Caki2 (cell line): Measurements from ENCODE around the gene NCOR1. TPM values are rescaled to one million over a fixed set of nuclear protein-coding genes. Genes with fewer than 3 reads are reported as not detected.
A peak's percentile ranks its signal among the peaks of the same experiment; 100 is the strongest.
"Not testable (repeated sequence)": the region's sequence is repeated elsewhere in the genome, so short reads cannot be mapped to it uniquely, and the experiment has no call there.

Source experiments
- DNase-seq: peaks from one replicate; pipeline ENCODE4 v3.0.0-alpha.2; 2015; ENCODE audit warnings: low read depth
- in situ Hi-C: cut with HindIII; loops from 2 replicates; pipeline ENCODE4 v1.10.0; 2016; ENCODE audit warnings: low sequenced_read_pairs, low pct_unique_long_range_greater_than_20kb, mixed read lengths
- total RNA-seq: library from RNA; depleted of rRNA; stranded (reverse); fragments of >200 nt; shearing (Covaris generic); gene quantifications from 2 replicates; pipeline ENCODE4 v1.2.3, GENCODE V29; 2014; ENCODE audit warnings: low replicate concordance

Gene NCOR1
- total RNA-seq, 1 experiment from 2014 or later, result 164 TPM

DNA sequence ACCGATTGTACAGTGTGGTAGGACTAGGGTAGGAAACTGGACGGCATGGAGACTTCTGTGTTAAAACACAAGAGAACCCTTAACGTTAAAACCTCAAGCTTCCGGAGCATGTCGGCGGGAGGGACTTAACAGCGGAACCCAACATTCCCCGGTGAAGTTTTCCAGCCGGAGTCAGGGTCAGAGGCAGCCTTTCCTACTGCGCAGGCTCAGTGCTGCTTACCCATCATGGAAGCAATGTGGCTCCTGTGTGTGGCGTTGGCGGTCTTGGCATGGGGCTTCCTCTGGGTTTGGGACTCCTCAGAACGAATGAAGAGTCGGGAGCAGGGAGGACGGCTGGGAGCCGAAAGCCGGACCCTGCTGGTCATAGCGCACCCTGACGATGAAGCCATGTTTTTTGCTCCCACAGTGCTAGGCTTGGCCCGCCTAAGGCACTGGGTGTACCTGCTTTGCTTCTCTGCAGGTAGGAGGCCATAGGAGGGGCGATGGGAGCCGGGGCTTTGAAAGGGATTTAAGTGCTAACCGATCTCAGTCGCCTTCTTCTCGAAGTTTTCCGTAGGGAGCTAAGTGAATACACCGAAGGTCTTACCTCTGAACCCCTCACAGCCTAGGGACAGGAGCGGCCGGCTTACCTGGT, 1.8 kb upstream of the NCOR1 start, which contains the start of gene PIGL:
Gene PIGL, plus strand, starts transcription at position 209 of the 634 bp plus-strand sequence. Its CDS starts 17 bp downstream, at position 226.
- in situ Hi-C loops, result no loop called here
- DNase-seq, result peak; percentile 77

DNA sequence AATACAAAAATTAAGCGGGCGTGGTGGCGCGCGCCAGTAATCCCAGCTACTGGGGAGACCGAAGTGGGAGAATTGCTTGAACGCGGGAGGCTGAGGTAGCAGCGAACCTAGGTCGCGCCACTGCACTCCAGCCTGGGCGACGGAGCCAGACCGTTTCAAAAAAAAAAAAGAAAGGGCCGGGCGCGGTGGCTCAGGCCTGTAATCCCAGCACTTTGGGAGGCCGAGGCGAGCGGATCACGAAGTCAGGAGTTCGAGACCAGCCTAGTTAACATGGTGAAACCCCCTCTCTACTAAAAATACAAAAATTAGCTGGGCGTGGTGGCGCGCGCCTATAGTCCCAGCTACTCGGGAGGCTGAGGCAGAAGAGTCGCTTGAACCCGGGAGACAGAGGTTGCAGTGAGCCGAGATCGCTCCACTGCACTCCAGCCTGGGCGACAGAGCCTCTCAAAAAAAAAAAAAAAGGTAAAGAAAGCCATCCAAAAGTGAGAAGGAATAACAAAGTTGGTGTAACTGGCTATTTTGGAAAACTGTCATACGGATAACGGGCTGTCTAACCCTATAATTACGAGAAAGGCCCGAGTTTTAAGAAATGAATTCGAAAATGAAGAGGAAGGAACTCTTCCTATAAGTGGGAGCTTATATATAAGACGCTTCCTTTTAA, 1.1 kb upstream of the NCOR1 start:
- DNase-seq, in situ Hi-C loops: not testable (repeated sequence)

DNA sequence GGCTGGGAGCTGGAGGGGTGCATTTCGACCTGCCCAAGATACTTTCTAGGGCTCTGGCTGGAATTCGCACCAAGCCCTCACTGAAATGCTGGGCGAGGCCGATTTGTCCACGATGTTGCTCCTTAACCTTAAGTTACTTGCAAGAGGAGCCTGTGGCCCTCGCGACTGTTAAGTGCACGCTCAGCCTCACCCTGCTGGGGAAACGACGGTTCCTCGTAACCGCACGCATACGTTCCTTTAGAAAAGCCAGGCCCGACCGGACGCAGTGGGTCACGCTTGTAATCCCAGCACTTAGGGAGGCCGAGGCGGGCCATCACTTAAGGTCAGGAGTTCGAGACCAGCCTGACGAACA, 607 bp upstream of the NCOR1 start:
- in situ Hi-C loops, result no loop called here
- no peak for DNase-seq

DNA sequence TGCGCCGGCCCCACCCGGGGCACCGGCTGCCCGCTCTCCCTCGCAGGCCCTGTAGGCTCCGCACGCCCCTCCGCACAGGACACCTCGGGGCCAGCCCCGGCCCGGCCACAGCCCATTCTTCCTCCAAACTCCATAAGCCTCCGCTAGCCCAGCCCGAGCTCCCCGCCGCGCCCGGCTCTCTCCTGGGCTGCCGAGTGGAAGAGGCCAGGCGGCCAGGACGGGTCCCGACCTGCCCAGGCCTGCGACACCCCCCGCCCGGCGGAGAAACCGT, 397 bp downstream of the NCOR1 start:
- in situ Hi-C loops, result no loop called here
- no peak for DNase-seq

DNA sequence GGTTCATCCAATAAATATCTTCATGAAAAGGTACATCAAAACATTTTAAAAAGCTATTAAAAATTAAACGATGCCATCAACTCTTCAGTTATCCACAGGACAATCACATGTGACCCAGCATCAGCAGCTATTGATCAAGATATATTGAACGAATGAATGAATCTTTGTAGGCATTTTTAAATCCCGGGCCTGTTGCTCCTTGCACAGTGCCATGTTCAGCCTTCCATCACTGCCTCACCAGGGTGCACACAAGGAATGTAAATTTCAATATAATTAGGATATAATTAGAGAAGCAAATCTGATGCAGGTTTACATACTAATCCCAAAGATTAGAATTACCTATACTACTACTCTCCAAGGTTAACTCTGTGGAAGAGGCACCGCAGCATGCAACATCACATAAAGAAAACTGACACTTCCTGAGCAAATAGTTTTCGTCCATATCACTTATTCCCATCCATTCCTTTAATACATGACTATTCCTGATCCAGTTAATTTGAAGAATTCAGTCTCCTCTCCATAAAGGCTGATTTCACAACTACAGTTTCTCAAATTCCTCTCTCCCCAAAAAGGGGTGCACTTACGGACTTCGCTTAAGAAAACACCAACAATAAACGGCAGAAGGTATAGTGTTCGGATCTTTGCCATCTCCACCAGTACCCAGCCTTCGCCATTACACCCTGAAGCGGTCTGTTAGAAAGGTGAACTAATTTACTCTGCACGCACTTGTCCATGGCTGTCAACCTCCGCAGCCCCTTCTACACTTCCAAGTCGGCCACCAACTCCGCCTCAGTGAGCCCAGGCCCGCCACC, 938 bp downstream of the NCOR1 start:
- peak; percentile 16 for DNase-seq
- in situ Hi-C loops, result no loop called here

DNA sequence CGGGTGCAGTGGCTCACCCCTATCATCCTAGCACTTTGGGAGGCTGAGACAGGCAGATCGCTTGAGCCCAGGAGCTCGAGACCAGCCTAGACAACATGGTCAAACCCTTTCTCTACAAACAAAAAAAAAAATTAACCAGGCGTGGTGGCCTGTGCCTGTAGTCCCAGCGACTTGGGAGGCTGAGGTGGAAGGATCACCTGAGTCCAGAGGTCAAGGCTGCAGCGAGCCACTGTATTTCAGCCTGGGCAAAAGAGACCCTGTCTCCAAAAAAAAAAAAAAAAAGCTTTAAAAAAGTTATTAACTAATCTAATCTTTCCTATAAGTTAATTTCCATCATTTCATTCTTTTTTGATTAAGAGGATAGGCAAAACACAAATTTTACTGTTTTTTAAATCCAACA, 2.5 kb downstream of the NCOR1 start:
- in situ Hi-C loops, result no loop called here

DNA sequence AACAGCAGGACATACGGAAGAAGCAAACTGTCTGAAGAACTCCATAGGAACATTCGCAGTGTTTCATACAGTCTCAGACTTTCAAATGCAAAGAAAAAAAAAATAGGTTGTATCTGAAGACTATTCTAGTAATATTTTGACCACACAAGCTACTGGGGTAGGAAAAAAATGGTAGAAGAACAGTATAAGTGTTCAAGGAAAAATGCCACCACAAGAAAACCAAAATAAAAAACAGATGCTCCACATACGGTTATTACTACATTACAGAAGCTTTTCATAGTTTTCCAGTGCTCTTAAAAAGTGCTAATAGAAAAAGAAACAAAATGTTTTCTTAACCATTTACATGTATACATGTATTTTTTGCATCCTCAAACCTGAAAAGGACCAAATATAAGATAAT, 3.7 kb downstream of the NCOR1 start:
- no peak for DNase-seq
- in situ Hi-C loops, result no loop called here

More for the DNA sequence above, 2.5 kb downstream of the NCOR1 start:
- no peak for DNase-seq

DNA sequence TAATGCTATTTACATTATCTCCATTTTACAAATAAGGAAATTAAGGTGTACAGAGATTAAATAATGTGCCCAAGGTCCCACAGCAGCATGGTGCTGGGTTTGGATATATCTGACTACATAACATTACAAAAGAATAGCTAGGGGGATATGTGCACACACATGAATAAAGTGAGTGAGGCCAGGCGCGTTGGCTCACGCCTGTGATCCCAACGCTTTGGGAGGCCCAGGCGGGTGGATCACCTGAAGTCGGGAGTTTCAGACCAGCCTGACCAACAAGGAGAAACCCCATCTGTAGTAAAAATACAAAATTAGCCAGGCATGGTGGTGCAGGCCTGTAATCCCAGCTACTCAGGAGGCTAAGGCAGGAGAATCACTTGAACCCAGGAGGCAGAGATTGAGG, 10.6 kb downstream of the NCOR1 start:
- DNase-seq, in situ Hi-C loops: not testable (repeated sequence)

DNA sequence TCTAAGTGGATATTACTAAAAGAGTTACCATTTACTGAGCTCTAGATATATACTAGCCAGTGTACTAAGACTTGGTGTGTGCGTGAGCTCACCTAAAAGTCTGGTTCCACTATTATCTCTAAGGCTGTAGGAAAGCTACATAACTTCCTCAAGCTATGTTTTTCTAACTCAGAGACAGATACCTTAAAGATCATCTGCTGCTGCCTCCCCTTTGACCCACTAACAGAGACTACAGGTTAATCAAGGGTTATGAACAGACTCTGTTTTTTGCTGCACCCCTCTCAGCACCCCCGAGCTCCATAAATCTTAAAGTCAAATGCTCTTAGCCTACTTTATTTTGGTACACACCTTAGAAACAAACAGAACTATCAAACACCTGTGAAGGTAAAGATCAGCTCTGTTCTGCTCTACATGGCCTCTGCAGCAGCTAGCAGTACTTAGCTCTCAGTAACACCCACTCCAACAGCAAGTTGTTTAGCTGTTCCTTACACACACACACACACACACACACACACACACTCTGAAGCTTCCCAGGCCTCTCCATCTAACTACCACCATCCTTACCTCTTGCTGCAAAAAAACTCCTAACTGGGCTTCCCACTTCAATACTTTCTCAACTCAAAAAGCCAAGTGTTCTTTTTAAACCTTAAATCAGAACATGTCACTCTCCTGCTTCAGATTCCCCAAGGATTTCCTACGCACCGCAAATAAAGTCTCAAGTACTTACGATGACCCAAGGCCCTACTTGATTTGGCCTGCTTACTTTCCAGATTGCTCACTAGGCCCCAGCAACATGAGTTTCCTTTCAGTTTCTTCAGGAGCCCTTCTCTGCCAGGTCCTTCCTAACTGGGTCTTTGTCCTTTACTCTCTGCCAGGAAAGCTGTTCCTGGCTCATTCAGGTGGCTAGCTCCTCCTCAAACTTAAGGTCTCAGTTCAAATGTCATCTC, 12.5 kb downstream of the NCOR1 start:
- in situ Hi-C loops, DNase-seq: not testable (repeated sequence)

DNA sequence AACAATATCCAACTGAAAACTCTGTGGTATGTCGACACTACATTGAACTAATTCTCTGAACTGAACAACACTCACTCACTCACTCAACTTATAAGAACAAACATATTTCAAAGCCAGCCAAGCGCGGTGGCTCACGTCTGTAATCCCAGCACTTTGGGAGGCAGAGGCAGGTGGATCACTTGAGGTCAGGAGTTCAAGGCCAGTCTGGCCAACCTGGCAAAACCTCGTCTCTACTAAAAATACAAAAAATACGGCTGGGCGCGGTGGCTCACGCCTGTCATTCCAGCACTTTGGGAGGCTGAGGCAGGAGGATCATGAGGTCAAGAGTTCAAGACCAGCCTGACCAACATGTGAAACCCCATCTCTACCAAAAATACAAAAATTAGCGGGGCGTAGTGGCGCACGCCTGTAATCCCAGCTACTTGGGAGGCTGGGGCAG, 13.6 kb downstream of the NCOR1 start:
- in situ Hi-C loops, DNase-seq: not testable (repeated sequence)

DNA sequence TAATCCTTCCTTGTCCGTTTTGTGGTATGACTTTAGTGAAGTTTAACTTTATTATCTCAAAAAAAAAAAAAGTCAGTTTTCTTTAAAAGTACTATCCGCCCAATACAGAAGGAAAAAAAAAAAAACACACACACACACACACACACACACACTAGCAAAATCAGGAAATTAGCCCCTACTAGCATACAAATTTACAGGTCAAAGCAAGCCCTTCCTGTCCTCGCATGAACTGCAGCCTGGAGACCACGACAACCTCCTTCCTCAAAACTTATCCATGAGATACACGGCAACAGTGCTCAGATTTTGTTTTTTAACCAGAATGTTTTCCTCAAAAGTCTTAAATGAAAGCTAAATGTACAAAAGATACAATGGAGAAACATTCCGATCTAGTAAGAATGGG, 16.2 kb downstream of the NCOR1 start:
- no peak for DNase-seq
- in situ Hi-C loops, result no loop called here

DNA sequence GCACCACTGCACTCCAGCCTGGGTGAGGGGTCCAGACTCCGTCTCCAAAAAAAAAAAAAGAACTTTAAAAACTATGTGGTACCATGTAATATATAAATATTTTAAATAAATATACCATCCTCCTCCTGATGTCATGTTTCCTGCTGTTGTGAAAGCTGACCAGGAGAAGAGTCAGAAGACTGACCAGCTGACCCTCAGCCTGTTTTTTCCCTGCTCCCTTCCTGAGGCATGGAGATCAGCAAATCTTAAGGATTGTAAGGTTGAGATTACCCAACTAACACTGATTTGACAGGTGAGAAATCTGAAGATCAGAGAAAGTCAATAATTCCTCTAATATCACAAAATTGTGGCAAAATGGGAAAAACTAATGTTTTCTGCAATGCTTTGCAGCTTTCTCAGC, 18.1 kb downstream of the NCOR1 start:
- in situ Hi-C loops, result no loop called here
- DNase-seq, result no peak

DNA sequence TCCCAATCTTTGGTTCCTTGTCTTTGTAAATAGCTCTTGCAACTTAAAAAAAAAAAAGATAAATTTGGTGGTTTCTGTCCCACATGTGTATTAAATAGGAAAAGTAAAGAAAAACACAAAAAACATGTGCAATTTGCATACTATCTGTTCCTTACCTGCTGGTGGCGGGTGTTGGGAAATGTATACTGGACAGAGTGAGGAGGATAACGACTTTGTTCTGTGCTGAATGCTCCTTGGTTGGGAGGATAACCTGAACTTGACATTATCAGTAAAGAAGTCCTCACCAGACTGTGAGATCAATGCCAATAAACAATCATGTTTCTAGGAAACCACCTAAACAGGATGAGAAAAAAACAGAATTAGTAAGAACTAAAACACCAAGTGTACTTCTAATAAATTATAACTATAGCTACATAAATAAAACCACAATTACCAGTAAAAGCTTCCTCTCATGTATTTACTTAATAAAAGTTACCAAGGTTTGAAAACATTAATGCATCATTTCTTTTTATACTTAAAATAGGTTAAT, 21.0 kb downstream of the NCOR1 start:
- DNase-seq, in situ Hi-C loops: not testable (repeated sequence)

DNA sequence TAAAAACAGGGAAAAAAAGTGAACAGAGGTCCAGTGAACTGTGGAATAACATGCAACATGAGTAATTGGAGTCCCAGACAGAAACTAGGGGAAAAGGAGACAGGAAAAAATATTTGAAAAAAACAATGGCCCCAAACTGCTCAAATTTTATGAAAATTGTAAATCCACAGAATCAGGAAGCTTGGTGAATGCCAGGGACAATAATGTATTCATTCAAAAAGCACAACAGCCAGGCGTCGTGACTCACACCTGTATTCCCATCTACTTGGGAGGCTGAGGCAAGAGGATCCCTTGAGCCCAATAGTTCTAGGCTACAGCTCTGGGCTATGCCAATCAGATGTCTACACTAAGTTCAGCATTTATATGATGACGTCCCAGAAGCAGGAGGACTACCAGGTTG, 23.7 kb downstream of the NCOR1 start:
- in situ Hi-C loops, result no loop called here
- DNase-seq, result no peak

DNA sequence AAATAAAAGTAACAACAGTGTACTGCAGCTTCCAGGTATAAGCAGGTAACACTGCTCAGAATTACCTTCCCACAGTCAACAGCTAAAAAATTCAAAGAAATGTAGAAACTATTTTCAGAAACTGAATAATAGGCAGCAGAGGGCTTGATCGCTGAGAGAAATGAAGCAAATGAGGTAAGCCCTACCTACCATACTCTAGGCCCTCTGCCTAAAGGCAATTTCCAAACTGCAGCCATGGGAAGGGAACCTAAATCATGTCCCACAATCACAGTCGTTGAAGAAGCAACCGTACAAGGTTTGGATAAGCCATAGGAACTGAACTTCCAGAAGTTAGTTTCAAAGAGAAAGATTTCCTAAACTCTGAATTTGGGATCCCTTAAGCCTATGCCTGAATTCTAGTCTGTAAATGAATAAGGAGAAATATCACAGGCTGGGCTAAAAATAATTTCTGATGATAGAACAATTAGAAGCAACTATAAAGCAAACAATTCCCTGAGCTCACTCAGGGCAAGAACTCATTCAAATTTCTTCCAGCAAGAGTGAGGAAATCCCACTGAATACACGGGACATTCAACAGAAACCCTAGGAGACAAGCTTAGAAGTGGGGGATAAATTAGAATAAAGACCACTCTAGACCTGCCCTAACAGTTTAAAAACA, 24.5 kb downstream of the NCOR1 start:
- DNase-seq, result no peak
- in situ Hi-C loops, result no loop called here

DNA sequence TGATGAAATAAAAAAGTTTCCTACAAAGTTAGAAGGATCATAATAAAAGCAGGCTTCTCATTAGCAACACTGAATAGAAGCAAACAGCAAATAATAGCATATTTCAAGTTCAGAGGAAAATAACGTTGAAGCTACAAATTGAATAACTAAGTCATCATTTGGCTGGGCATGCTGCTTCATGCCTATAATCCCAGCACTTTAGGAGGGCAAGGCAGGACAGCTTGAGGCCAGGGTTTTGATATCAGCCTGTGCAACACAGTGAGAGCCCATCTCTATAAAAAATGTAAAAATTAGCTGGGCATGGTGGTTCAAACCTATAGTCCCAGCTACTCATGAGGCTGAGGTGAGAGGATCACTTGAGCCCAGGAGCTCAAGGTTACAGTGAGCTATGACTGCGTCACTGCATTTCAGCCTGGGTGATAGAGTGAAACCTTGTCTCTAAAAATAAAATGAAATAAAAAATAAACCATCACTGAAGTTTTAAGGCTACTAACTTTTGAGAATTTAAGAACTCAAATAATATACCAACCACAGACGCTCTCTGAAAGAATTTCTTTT, 25.5 kb downstream of the NCOR1 start:
- no peak for DNase-seq
- in situ Hi-C loops, result no loop called here

DNA sequence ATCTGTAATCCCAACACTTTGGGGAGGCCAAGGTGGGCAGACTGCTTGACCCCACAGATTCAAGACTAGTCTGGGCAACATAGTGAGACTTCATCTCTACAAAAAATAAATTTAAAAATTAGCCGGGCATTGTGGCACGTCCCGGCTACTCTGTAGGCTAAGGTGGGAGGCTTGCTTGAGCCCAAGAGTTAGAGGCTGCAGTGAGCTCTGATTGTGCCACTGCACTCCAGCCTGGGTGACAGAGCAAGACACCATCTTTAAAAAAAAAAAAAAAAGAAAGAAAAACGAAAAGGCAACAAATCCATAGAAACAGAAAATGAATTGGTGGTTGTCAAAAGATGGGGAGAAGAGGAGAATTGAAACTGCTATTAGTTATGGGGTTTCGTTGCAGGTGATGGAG, 27.7 kb downstream of the NCOR1 start:
- DNase-seq, result no peak
- in situ Hi-C loops, result no loop called here
